Activated naive CD4-positive, alpha-beta T cell treated with anti-CD3 and anti-CD28 coated beads, Interleukin-2, amount 50 U/mL, for 24 hours (primary cell): ENCODE data around the gene LUZP1.

Experiments used
- H3K27ac Mint-ChIP-seq: one replicate; pipeline ENCODE4 v1.8.0; 2021; ENCODE audit warnings: mild to moderate bottlenecking, mixed read lengths
- H3K27me3 Mint-ChIP-seq: one replicate; pipeline ENCODE4 v1.8.0; 2021; ENCODE audit warnings: mixed read lengths
- H3K36me3 Mint-ChIP-seq: one replicate; pipeline ENCODE4 v1.8.0; 2021; ENCODE audit warnings: mixed read lengths
- H3K4me1 Mint-ChIP-seq: one replicate; pipeline ENCODE4 v1.8.0; 2021; ENCODE audit warnings: mixed read lengths
- H3K4me3 Mint-ChIP-seq: one replicate; pipeline ENCODE4 v1.8.0; 2021; ENCODE audit warnings: mild to moderate bottlenecking, mixed read lengths
- H3K9me3 Mint-ChIP-seq: one replicate; pipeline ENCODE4 v1.8.0; 2021; ENCODE audit warnings: mixed read lengths

The LUZP1 gene

DNA sequence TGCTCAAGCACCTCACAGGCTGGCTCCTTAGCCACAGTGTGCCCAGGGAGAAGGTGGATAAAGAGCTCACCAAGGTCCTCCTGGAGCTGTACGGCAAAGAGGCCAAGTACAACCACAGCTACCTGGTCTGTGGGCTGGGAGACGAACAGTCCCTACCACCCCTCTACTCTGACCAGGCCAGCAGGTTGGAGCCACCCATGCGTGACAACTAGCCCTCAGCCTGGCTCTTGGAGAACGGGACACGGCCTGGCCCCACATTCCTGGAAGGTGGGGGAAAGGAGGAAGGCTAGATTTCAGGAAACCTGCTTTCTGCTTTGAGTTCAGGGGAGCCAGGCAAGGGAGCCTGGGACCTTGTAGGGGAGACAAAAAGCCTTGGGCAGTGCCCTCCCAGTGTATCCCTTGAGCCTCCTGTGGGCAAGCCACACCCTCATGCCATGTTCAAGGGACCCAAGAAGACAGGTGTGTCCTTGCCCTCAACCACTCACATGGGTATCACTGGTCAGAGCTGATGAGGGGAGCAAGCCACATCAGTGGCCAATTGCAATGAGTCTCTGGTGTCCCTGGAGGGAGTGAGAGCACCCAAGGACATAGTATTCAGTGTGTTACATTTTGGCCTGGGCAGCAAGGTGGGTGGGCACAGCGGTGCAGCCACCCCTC is 27.6 kb downstream of the LUZP1 start:
- H3K4me3 Mint-ChIP-seq: no peak overlapping the region
- no peak overlapping the region for H3K27ac Mint-ChIP-seq

DNA sequence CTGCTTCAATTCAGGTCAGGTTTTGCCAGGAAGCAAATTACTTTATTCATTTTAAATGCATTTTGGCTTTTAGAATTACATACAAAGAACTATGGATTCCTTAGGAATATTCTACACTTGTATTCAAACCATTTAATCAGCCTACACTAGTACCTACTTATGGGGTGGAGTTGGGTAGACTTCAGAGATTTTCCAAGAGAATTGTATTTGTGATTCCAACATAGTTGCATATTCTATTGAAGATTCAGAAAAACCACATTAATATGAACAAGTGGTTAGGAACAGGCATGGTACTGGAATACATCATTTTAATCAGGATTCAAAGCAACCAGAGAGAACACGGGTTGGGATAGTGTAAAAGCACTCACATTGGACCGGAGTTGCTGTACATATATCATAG is 33.4 kb downstream of the LUZP1 start:
- H3K27ac Mint-ChIP-seq: no peak overlapping the region
- peaks cover 30% of the 10 kb centered on the region for H3K4me1 Mint-ChIP-seq
- H3K36me3 Mint-ChIP-seq: peaks cover 5% of the 10 kb centered on the region
- no peaks in the 10 kb centered on the region for H3K9me3 Mint-ChIP-seq
- H3K27me3 Mint-ChIP-seq: no peaks in the 10 kb centered on the region
- H3K4me3 Mint-ChIP-seq: no peak overlapping the region

More for the DNA sequence above, 27.6 kb downstream of the LUZP1 start:
- Mint-ChIP-seq H3K27me3 (no peaks in the 10 kb centered on the region), H3K9me3 (no peaks in the 10 kb centered on the region), H3K4me1 (peaks cover 16% of the 10 kb centered on the region), H3K36me3 (peaks cover 4% of the 10 kb centered on the region)

DNA sequence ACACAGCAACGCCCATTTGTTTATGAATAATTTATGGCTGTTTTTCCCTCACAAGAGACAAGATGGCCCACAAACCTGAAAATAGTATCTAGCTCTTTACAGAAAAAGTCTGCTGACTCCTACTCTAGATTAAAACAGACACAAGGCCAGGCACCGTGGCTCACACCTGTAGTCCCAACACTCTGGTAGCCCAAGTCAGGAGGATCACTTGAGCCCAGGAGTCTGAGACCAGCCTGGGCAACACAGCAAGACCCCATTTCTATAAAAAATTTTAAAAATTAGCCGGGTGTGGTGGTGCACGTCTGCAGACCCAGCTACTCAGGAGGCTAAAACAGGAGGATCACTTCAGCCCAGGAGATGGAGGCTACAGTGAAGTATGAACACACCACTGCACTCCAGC is 34.6 kb downstream of the LUZP1 start:
- H3K27me3 Mint-ChIP-seq: no peaks in the 10 kb centered on the region
- peaks cover 7% of the 10 kb centered on the region for H3K36me3 Mint-ChIP-seq
- peaks cover 30% of the 10 kb centered on the region for H3K4me1 Mint-ChIP-seq
- H3K9me3 Mint-ChIP-seq: no peaks in the 10 kb centered on the region
- no peak overlapping the region for H3K4me3 Mint-ChIP-seq
- no peak overlapping the region for H3K27ac Mint-ChIP-seq

DNA sequence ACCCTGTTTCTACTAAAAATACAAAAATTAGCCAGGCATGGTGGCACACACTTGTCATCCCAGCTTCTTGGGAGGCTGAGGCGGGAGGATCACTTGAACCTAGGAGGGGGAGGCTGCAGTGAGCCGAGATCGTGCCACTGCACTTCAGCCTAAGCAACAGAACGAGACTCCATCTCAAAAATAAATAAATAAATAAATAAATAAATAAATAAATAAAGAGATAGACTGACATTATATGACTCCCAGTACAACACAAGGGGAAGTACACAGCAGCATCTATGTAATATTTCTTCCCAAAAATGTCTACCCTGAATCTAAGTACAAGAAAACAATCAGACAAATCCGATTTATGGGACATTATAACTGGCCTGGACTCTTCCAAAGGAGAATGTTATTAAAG is 35.1 kb downstream of the LUZP1 start:
- Mint-ChIP-seq H3K27ac (no peak overlapping the region), H3K4me1 (peaks cover 29% of the 10 kb centered on the region), H3K9me3 (no peaks in the 10 kb centered on the region), H3K4me3 (no peak overlapping the region), H3K36me3 (peaks cover 7% of the 10 kb centered on the region), H3K27me3 (no peaks in the 10 kb centered on the region)

DNA sequence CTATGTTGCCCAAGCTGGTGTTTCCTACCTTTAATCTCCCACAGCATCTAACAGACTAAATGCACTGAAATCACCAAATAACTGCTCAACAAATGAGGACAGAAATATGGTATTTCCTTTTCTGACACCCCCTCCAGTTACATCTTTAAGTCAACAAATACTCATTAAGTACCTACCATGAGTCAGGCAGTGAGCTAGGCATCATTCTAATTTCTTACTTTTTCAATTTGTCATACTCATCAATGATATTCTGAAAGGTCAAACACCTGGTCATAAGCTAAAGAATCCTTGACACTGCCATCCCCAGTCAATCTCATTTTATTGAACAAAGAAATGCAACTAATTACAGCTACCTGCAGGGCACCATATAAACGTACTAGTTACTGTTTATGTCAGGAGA is 36.6 kb downstream of the LUZP1 start:
- Mint-ChIP-seq H3K27ac (no peak overlapping the region), H3K4me1 (peaks cover 24% of the 10 kb centered on the region), H3K27me3 (no peaks in the 10 kb centered on the region), H3K4me3 (no peak overlapping the region), H3K9me3 (no peaks in the 10 kb centered on the region), H3K36me3 (peaks cover 3% of the 10 kb centered on the region)

DNA sequence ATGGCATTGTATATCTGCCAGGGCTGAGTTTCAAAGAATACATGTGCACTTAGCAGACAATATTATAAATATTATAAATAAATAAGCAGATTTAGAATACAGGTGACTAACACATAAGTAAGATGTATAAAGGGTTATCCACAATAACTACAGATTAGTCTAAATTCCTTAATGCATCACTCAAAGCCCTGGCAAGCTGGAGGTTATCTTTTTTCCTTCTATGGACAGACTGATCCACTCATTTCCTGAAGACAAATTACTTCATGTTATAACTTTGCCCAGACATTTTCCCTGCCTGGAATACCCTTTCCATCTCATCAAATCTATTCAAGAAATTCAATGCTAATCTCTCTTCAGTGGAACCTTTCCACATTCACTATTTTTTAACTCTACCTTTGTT is 38.8 kb downstream of the LUZP1 start:
- no peak overlapping the region for H3K27ac Mint-ChIP-seq
- H3K4me3 Mint-ChIP-seq: no peak overlapping the region
- no peaks in the 10 kb centered on the region for H3K9me3 Mint-ChIP-seq
- H3K4me1 Mint-ChIP-seq: peaks cover 32% of the 10 kb centered on the region
- H3K36me3 Mint-ChIP-seq: peaks cover 3% of the 10 kb centered on the region
- no peaks in the 10 kb centered on the region for H3K27me3 Mint-ChIP-seq

DNA sequence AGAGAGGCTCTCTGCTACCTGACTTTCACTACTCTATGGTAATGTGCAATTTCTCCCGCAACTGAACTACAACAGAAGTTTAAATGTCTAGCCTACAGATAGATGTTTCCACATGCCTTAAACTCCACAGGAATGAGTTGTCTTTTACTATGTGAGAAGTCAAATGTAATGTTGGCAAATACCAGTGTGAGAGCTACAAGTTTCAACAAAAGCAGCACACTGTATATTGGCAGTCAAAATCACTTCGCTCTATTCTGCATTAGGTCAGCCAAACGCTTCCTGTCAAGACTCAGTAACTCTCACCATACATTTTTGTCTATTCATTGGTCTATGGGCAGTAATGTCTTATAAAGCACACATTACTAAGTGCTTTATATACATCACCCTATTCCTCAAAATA is 41.9 kb downstream of the LUZP1 start:
- peaks cover 2% of the 10 kb centered on the region for H3K36me3 Mint-ChIP-seq
- H3K27me3 Mint-ChIP-seq: no peaks in the 10 kb centered on the region
- no peaks in the 10 kb centered on the region for H3K9me3 Mint-ChIP-seq
- no peak overlapping the region for H3K27ac Mint-ChIP-seq
- H3K4me3 Mint-ChIP-seq: no peak overlapping the region
- H3K4me1 Mint-ChIP-seq: peaks cover 48% of the 10 kb centered on the region

DNA sequence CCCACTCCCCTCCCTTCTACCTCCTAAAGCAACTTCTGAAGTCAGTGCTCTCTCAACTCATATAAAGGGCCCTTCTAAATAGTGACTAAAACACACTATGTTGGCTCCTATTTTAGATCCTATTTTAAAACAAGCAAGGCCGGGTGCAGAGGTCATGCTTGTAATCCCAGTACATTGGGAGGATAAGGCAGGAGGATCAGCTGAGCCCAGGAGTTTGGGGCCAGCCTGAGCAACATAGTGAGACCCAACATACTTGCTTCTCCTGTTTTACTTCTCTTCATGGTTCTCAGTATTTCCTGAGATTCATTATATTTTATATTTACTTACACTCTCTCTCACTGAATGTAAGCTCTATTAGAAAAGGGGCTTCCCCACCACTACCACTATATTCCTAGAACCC is 42.5 kb downstream of the LUZP1 start:
- Mint-ChIP-seq H3K27me3 (no peaks in the 10 kb centered on the region), H3K4me3 (no peak overlapping the region), H3K36me3 (peaks cover 2% of the 10 kb centered on the region), H3K9me3 (no peaks in the 10 kb centered on the region), H3K27ac (no peak overlapping the region), H3K4me1 (peaks cover 47% of the 10 kb centered on the region)

DNA sequence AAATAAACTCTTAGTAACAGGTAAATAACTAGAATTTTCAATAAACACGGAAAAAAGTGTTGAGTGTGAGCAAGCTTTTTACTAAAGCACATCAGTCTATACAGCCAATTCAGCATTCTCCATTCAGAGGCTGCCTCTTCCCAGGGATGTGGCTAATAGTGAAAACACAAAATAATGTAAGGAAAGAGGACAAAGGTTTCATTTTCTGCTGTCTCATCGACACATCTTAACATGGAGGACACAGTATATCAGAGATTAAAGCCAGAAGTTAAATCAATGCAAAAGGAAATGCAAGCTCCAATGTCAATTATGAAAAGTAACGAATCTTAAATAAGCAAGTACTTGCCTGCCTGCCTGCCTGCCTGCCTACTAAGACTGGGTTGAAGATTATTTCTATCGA is 43.2 kb downstream of the LUZP1 start:
- Mint-ChIP-seq H3K4me3 (no peak overlapping the region), H3K27me3 (no peaks in the 10 kb centered on the region), H3K4me1 (peaks cover 55% of the 10 kb centered on the region)

DNA sequence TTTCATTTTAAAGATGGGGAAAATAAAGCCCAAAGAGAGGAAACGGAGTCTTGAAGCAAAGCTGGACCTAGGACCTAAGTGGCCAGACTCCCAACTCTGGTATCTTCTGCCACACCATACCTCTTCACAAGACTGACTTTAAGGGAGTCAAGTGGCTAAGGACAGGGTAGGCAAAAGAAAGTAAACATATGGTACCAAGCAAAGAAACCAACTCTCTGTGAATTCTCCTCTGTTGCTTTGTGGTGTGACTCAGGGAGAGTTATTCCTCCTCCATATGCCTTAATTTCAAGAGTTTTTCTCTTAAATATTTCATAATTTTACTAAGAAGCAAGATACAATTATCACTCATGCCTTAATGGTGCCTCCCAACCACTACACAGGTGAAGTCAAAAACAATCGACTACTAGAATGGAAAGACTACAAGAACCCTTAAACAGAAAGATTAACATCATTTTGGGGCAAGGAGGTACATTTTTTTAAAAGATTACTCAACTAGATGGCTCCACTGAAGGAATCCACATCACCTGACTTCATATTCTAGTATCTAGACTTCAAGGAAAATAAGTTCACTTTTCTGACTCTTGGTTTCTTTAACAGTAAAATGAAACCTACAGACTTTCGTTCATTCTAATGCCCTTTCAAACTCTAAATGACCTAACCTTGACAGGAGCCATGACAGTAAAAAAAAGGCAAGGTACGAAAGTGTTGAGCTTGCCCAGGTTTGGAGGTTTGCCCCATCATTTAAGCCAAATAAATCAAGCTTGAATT is 44.2 kb downstream of the LUZP1 start:
- H3K36me3 Mint-ChIP-seq: no peaks in the 10 kb centered on the region
- H3K27ac Mint-ChIP-seq: no peak overlapping the region
- peaks cover 63% of the 10 kb centered on the region for H3K4me1 Mint-ChIP-seq

More for the DNA sequence above, 43.2 kb downstream of the LUZP1 start:
- H3K9me3 Mint-ChIP-seq: no peaks in the 10 kb centered on the region
- peak overlapping the region; percentile 8 for H3K27ac Mint-ChIP-seq
- H3K36me3 Mint-ChIP-seq: peaks cover 2% of the 10 kb centered on the region

DNA sequence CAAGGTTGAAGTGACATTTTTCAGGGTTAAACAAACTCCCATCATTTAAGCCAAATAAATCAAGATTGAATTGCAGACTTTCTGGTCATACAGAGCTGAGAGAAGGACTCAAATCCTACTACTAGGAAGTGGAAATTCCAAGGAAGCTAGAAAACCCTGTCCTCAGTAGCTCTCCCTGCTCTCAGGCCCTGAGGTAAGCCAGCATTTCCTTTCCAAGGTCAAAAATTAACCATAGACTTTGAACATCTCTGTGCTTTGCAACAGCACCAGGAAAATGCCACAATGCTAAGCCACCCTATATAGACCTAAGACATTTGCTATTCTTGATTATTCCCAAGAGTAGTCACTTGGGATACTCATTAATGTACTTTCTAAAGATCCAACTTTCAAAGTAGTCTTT is 45.1 kb downstream of the LUZP1 start:
- Mint-ChIP-seq H3K36me3 (no peaks in the 10 kb centered on the region), H3K4me3 (no peak overlapping the region), H3K27ac (no peak overlapping the region), H3K27me3 (no peaks in the 10 kb centered on the region), H3K9me3 (no peaks in the 10 kb centered on the region), H3K4me1 (peaks cover 72% of the 10 kb centered on the region)

More for the DNA sequence above, 44.2 kb downstream of the LUZP1 start:
- no peak overlapping the region for H3K4me3 Mint-ChIP-seq
- no peaks in the 10 kb centered on the region for H3K9me3 Mint-ChIP-seq
- no peaks in the 10 kb centered on the region for H3K27me3 Mint-ChIP-seq

DNA sequence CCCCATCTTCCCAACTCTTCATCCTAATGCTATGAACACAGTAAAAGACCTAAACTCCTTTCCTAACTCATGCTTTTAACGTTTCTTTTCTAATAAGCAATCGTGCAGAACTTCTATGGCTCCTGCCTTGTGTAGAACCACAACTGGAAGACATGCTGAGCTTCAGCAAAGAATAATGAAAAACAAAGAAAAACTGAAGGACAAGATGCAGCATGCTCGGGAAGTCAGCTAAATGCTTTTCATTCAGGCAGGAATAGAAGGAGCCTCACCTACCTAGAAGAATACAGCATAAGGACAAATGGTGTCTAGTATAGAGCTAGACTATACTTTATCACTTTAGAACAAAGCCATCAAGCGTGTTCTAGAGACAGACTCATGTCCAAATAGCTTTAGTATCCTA is 45.9 kb downstream of the LUZP1 start:
- peaks cover 75% of the 10 kb centered on the region for H3K4me1 Mint-ChIP-seq
- H3K27me3 Mint-ChIP-seq: no peaks in the 10 kb centered on the region
- H3K36me3 Mint-ChIP-seq: no peaks in the 10 kb centered on the region
- H3K27ac Mint-ChIP-seq: no peak overlapping the region
- no peak overlapping the region for H3K4me3 Mint-ChIP-seq
- no peaks in the 10 kb centered on the region for H3K9me3 Mint-ChIP-seq

DNA sequence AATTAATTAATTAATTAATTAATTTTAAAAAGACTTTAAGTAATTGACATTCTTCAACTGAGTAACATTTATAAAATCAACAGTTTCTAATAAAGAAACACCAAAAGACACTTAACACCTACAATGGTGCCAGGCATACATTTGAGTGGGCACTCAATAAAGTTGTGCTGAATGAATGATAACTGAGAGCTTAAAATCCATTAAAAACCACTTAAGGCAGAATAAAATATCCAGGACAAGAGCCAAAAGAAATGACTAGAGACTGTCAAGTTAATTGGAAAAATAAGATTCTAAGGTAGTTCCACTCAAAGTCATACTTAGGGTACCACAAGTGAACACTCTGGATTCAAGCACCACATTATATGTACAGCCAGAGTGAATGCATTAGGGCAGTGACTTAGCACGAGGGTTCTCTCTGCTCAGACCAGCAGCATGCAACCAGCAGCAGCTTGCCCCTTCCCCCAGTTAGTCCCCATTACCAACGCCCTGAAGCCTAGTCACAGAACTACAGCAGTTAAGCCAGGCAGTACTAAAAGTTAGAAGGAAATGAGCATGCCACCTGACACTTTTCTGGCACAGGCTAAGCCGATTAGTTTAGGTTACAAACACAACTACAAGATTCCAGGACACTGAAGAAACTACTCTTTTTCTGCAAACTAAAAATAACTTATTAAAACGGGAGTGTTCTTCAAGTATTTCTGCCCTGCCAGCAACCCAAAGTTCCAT is 46.5 kb downstream of the LUZP1 start:
- Mint-ChIP-seq H3K36me3 (no peaks in the 10 kb centered on the region), H3K9me3 (no peaks in the 10 kb centered on the region), H3K4me3 (no peak overlapping the region), H3K27me3 (no peaks in the 10 kb centered on the region), H3K27ac (no peak overlapping the region), H3K4me1 (peaks cover 79% of the 10 kb centered on the region)

DNA sequence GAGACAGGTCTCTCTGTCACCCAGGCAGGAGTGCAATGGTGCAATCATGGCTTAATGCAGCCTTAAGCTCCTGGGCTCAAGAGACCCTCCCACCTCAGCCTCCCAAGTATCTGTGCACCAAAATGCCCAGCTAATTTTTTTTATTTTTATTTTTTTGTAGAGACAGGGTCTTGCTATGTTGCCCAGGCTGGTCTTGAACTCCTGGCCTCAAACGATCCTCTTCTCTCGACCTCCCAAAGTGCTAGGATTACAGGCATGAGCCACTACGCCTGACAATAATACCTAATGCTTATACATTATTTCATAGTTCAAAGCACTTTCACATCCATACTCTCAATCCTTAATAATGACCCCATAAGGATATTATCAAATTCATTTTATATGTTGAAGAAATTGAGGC is 48.3 kb downstream of the LUZP1 start:
- no peaks in the 10 kb centered on the region for H3K36me3 Mint-ChIP-seq
- peak overlapping the region; percentile 70 for H3K27ac Mint-ChIP-seq
- H3K4me1 Mint-ChIP-seq: peaks cover 76% of the 10 kb centered on the region
- H3K9me3 Mint-ChIP-seq: no peaks in the 10 kb centered on the region
- H3K4me3 Mint-ChIP-seq: peak overlapping the region; percentile 36
- H3K27me3 Mint-ChIP-seq: no peaks in the 10 kb centered on the region

DNA sequence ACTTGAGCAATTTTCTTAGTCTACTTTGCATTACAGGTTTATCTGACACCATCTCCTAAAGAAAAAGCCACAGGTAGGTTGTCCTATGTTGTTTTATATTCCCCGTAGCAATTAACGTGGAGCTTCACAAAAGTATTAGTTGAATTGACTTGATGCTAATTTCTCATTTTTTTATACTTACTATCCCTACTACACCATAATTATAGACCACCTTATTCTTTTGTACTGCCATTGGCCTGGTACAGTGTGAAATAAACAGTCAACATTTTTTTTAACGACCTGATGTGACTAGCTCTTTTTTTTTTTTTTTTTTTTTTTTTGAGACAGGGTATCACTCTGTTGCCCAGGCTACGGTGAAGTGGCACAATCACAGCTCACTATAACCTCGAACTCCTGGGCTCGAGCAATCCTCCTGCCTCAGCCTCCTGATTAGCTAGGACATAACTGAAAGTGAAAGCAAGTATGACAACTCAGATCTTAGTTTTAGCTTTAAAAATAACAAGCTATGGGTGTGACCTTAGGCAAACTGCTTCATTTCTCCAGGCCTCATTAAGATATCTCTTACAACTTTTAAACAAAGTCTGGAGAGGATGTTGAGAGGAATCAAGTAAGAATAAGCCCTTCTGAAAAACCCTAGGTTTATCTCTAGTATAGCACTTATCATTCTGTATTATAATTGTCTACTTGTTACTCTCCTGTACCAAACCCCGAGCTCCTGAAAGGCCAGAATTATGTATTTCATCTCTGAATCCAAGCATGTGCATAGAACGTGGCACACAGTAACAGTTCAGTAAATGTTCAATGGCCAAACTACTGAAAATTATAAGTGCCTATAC is 49.5 kb downstream of the LUZP1 start:
- Mint-ChIP-seq H3K36me3 (no peaks in the 10 kb centered on the region), H3K4me3 (peak overlapping the region; percentile 66), H3K9me3 (no peaks in the 10 kb centered on the region), H3K27me3 (no peaks in the 10 kb centered on the region), H3K4me1 (peaks cover 75% of the 10 kb centered on the region), H3K27ac (peak overlapping the region; percentile 86)
